ENCODE measurements around the gene BRD8. TPM values are rescaled to one million over a fixed set of nuclear protein-coding genes. Genes with fewer than 3 reads are reported as not detected.

The BRD8 gene
- total and polyA plus RNA-seq, 3 donors from 2014 or later: 165 to 303 (median 198) TPM

DNA sequence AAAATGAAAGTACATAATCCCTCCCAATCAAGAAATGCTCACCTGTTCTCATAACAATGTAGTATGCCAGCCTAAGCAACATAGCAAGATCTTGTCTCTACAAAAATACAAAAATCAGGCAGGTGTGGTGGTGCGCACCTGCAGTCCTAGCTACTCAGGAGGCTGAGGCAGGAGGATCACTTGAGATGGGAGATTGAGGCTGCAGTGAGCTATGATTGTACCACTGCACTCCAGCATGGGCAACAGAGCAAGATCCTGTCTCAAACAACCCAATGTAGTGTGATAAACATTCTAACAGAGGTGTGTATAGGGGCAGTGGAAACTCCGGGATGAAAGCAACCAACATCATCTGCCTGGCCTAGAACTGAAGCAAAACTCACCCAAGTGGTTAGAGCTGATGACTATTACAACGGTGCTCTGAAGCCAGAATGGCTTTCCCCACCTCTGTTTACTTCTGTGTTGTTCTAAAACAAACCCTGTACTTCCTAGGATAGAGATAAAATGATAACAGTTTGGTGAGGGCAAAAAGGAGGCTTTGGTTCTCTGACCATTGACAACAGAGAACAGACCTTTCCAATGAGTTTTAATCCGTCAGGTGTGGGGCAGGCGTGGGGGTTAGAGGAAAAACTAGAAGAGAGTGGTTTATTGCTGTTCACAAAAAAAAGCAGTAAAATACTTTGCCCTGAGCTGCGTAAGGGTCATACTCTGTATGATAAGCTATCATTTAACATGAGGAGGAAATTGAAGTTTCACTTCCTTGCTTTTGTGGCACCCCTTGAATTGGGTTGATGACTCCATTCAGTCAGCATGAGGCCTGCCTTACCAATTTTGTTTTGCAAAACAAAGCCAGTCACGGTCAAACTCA, 75.7 kb downstream of the BRD8 start:
- intact Hi-C loops (cut with DNase I; ENCODE audit: low total_unique reads): no loop called here
- Histone ChIP-seq H3K27ac (no peak overlapping the region), H3K4me1 (no peaks in the 10 kb centered on the region), H3K9me3 (no peaks in the 10 kb centered on the region), H3K4me3 (no peak overlapping the region), H3K27me3 (no peaks in the 10 kb centered on the region), H3K36me3 (ENCODE audit: low read depth, missing control alignments) (no peaks in the 10 kb centered on the region)
- TF ChIP-seq POLR2A (IDR thresholded peaks at IDR 0.05): no peak
- TF ChIP-seq, protein P1, sequence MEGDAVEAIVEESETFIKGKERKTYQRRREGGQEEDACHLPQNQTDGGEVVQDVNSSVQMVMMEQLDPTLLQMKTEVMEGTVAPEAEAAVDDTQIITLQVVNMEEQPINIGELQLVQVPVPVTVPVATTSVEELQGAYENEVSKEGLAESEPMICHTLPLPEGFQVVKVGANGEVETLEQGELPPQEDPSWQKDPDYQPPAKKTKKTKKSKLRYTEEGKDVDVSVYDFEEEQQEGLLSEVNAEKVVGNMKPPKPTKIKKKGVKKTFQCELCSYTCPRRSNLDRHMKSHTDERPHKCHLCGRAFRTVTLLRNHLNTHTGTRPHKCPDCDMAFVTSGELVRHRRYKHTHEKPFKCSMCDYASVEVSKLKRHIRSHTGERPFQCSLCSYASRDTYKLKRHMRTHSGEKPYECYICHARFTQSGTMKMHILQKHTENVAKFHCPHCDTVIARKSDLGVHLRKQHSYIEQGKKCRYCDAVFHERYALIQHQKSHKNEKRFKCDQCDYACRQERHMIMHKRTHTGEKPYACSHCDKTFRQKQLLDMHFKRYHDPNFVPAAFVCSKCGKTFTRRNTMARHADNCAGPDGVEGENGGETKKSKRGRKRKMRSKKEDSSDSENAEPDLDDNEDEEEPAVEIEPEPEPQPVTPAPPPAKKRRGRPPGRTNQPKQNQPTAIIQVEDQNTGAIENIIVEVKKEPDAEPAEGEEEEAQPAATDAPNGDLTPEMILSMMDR (IDR thresholded peaks at IDR 0.05): no peak
- no peak for DNase-seq
- 75 to 78% methylated on average over 7 of the region's 7 CpGs for WGBS, 2 donors

GRCh38 chr5:138096997-138097828, 81.2 kb downstream of the BRD8 start:
- WGBS, 2 donors: 92 to 94% methylated on average over 11 of the region's 11 CpGs
- Histone ChIP-seq H3K36me3 (ENCODE audit: low read depth, missing control alignments) (no peaks in the 10 kb centered on the region), H3K27me3 (no peaks in the 10 kb centered on the region), H3K4me1 (no peaks in the 10 kb centered on the region), H3K27ac (no peak overlapping the region), H3K9me3 (no peaks in the 10 kb centered on the region), H3K4me3 (no peak overlapping the region)
- intact Hi-C loops (cut with DNase I; ENCODE audit: low total_unique reads): no loop called here
- DNase-seq: no peak
- TF ChIP-seq, protein P1 (IDR thresholded peaks at IDR 0.05): no peak
- no peak for TF ChIP-seq POLR2A (IDR thresholded peaks at IDR 0.05)

DNA sequence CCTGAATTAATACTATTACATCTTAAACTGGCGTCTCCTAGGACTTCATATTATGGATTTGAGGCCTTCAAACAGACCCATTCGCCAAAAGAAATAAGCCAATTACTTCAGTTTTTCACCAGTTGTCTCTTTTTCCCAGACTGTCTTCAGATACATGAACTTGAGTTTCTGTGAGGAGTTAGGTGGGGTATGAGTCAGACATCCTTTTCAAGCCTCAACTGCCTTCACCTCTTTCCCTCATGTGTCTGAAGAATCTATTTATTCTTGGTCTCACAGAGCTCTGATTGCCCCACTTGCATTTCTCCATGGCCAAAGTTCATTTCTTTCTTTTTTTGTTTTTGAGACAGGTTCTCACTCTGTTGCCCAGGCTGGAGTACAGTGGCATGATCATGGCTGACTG, 82.1 kb downstream of the BRD8 start:
- no peak overlapping the region for H3K4me3 ChIP-seq
- no peaks in the 10 kb centered on the region for H3K27me3 ChIP-seq
- H3K9me3 ChIP-seq: no peaks in the 10 kb centered on the region
- no peaks in the 10 kb centered on the region for H3K4me1 ChIP-seq
- DNase-seq: no peak
- TF ChIP-seq, protein P1 (IDR thresholded peaks at IDR 0.05): no peak
- TF ChIP-seq POLR2A (IDR thresholded peaks at IDR 0.05): no peak
- H3K36me3 ChIP-seq (ENCODE audit: low read depth, missing control alignments): no peaks in the 10 kb centered on the region
- intact Hi-C loops (cut with DNase I; ENCODE audit: low total_unique reads): no loop called here
- 66 to 77% methylated on average over 2 of the region's 2 CpGs for WGBS, 2 donors
- H3K27ac ChIP-seq: no peak overlapping the region

- H3K4me1 ChIP-seq: no peaks in the 10 kb centered on the region
- intact Hi-C loops (cut with DNase I; ENCODE audit: low total_unique reads): no loop called here
- H3K27me3 ChIP-seq: no peaks in the 10 kb centered on the region
- 63 to 74% methylated on average over 4 of the region's 4 CpGs for WGBS, 2 donors
- TF ChIP-seq POLR2A (IDR thresholded peaks at IDR 0.05): no peak
- TF ChIP-seq, protein P1 (IDR thresholded peaks at IDR 0.05): no peak
- no peak for DNase-seq
- no peaks in the 10 kb centered on the region for H3K9me3 ChIP-seq
- no peak overlapping the region for H3K27ac ChIP-seq
- H3K4me3 ChIP-seq: no peak overlapping the region
- H3K36me3 ChIP-seq (ENCODE audit: low read depth, missing control alignments): no peaks in the 10 kb centered on the region
These were observed 83.1 kb downstream of the BRD8 start for GRCh38 chr5:138095100-138095907.

All from testis (tissue), 3 donors.